Measurements from ENCODE around the gene CAMSAP1.

The CAMSAP1 gene

GRCh38 chr9:135887021-135887507 is 20.3 kb downstream of the CAMSAP1 start:
- ChIA-PET CTCF (interaction anchor here (0.6 to 0.9 kb wide), 4 partner anchors 10 to 309 kb away, joined by 3 to 6 read pairs (median 4); no protein-coding TSS in a partner anchor), POLR2A (ENCODE audit: low non-redundant PET) (no interaction called here)
- DNase-seq (ENCODE audit: low spot score), result no peak
- peak overlapping the region; percentile 84 for H3K27ac ChIP-seq
- TF ChIP-seq CTCF (conservative IDR thresholded peaks at IDR 0.05; ENCODE audit: low read depth), result no peak

- CTCF ChIA-PET, result interaction anchor here (0.6 to 0.9 kb wide), 4 partner anchors 9 to 310 kb away, joined by 3 to 6 read pairs (median 4); no protein-coding TSS in a partner anchor
- peak; percentile 42 for DNase-seq (ENCODE audit: low spot score)
- peak overlapping the region; percentile 84 for H3K27ac ChIP-seq
- POLR2A ChIA-PET (ENCODE audit: low non-redundant PET), result no interaction called here
- TF ChIP-seq CTCF (conservative IDR thresholded peaks at IDR 0.05; ENCODE audit: low read depth), result no peak
Measured at GRCh38 chr9:135886147-135886981, 21.0 kb downstream of the CAMSAP1 start.

- POLR2A ChIA-PET (ENCODE audit: low non-redundant PET), result no interaction called here
- DNase-seq (ENCODE audit: low spot score), result no peak
- no peak for TF ChIP-seq CTCF (conservative IDR thresholded peaks at IDR 0.05; ENCODE audit: low read depth)
- H3K27ac ChIP-seq, result peak overlapping the region; percentile 36
- CTCF ChIA-PET, result interaction anchor here (0.8 kb wide), 1 partner anchor 217 kb away, joined by 4 read pairs; no protein-coding TSS in a partner anchor
Measured at GRCh38 chr9:135885100-135885853, 22.1 kb downstream of the CAMSAP1 start.

- ChIA-PET POLR2A (ENCODE audit: low non-redundant PET) (no interaction called here), CTCF (no interaction called here)
- peak overlapping the region; percentile 36 for H3K27ac ChIP-seq
- TF ChIP-seq CTCF (conservative IDR thresholded peaks at IDR 0.05; ENCODE audit: low read depth), result no peak
- DNase-seq (ENCODE audit: low spot score), result no peak
Measured at GRCh38 chr9:135884328-135885035, 22.9 kb downstream of the CAMSAP1 start.

- peak overlapping the region; percentile 2; the same call in 1 of the 2 replicates for H3K27ac ChIP-seq
- DNase-seq (ENCODE audit: low spot score), result no peak
- ChIA-PET POLR2A (ENCODE audit: low non-redundant PET) (no interaction called here), CTCF (no interaction called here)
- no peak for TF ChIP-seq CTCF (conservative IDR thresholded peaks at IDR 0.05; ENCODE audit: low read depth)
Measured at GRCh38 chr9:135883410-135884089, 23.8 kb downstream of the CAMSAP1 start.
